Keratinocyte (primary cell): ENCODE results near the gene TTYH1. TPM values are rescaled to one million over a fixed set of nuclear protein-coding genes. Genes with fewer than 3 reads are reported as not detected.

Source experiments
- DNase-seq: peaks from one replicate; pipeline ENCODE4 v3.0.0-alpha.2; 2011; ENCODE audit warnings: low read depth, missing footprints, low spot score
- FAIRE-seq: peaks from 2 replicates; lab custom pipeline; 2011; peaks lifted over from hg19 to GRCh38; lab: Jason Lieb, UNC
- H2AFZ ChIP-seq: 2 replicates; pipeline ENCODE4 v1.6.0; 2012; ENCODE audit warnings: low read length, control low read depth, inconsistent platforms; ENCODE audit not compliant: control insufficient read depth
- H3K27ac ChIP-seq: 2 replicates; pipeline ENCODE4 v1.5.1; 2011; ENCODE audit warnings: low read length; ENCODE audit not compliant: control insufficient read depth, insufficient read depth
- H3K27me3 ChIP-seq: 3 replicates; pipeline ENCODE4 v1.6.0; 2011; ENCODE audit warnings: low read length; ENCODE audit not compliant: control insufficient read depth, insufficient read depth; ENCODE audit errors: extremely low read depth
- H3K36me3 ChIP-seq, 2 experiments: 2 replicates in 1 of 2; 3 replicates in 1 of 2; pipeline ENCODE4 v1.5.1; 2011; ENCODE audit warnings: low read length in 2 of 2, mild to moderate bottlenecking in 1 of 2; ENCODE audit not compliant: control insufficient read depth in 2 of 2, insufficient read depth in 2 of 2; ENCODE audit errors: extremely low read depth in 1 of 2
- H3K4me1 ChIP-seq: 3 replicates; pipeline ENCODE4 v1.5.1; 2011; ENCODE audit warnings: low read length; ENCODE audit not compliant: control insufficient read depth, insufficient read depth; ENCODE audit errors: extremely low read depth
- H3K4me2 ChIP-seq: 3 replicates; pipeline ENCODE4 v1.6.0; 2011; ENCODE audit warnings: low read depth, low read length; ENCODE audit not compliant: control insufficient read depth, insufficient read depth; ENCODE audit errors: extremely low read depth
- H3K4me3 ChIP-seq, 3 experiments: fragments of 200-600 bp in 1 of 3; sonication (generic) in 1 of 3; 2 replicates in 2 of 3; 3 replicates in 1 of 3; pipeline ENCODE4 v1.5.1; 2011 to 2016; ENCODE audit warnings: low read length in 3 of 3, mild to moderate bottlenecking in 3 of 3, control low read depth in 2 of 3, inconsistent platforms in 1 of 3, low read depth in 1 of 3, mixed read lengths in 1 of 3, mixed run types in 1 of 3, moderate library complexity in 1 of 3; ENCODE audit not compliant: control insufficient read depth in 2 of 3, insufficient read depth in 2 of 3; ENCODE audit errors: extremely low read depth in 1 of 3
- H3K79me2 ChIP-seq: 2 replicates; pipeline ENCODE4 v1.6.0; 2012; ENCODE audit warnings: low read length; ENCODE audit not compliant: control insufficient read depth, insufficient read depth
- H3K9ac ChIP-seq: 3 replicates; pipeline ENCODE4 v1.6.0; 2011; ENCODE audit warnings: low read length; ENCODE audit not compliant: control insufficient read depth, insufficient read depth; ENCODE audit errors: extremely low read depth
- H3K9me1 ChIP-seq: 3 replicates; pipeline ENCODE4 v1.6.0; 2011; ENCODE audit warnings: low read length; ENCODE audit not compliant: control insufficient read depth, insufficient read depth; ENCODE audit errors: extremely low read depth
- H3K9me3 ChIP-seq: 2 replicates; pipeline ENCODE4 v1.5.1; 2012; ENCODE audit warnings: low read depth, low read length; ENCODE audit not compliant: control insufficient read depth
- H4K20me1 ChIP-seq: 3 replicates; pipeline ENCODE4 v1.6.0; 2011; ENCODE audit warnings: low read length; ENCODE audit not compliant: control insufficient read depth, insufficient read depth; ENCODE audit errors: extremely low read depth
- CTCF ChIP-seq, 3 experiments: IDR thresholded peaks in 1 of 3; conservative IDR thresholded peaks in 1 of 3; optimal IDR thresholded peaks in 1 of 3; 2 replicates in 2 of 3; 3 replicates in 1 of 3; pipeline versions ENCODE3 to v1.5.1; 2011; ENCODE audit warnings: low read length in 3 of 3, mild to moderate bottlenecking in 3 of 3, moderate library complexity in 2 of 3, control low read depth in 1 of 3, inconsistent platforms in 1 of 3; ENCODE audit not compliant: insufficient read depth in 2 of 3; ENCODE audit errors: extremely low read depth in 1 of 3
- EZH2 ChIP-seq: IDR thresholded peaks from one replicate; pipeline ENCODE4 v1.6.1; 2012; ENCODE audit warnings: inconsistent platforms, mild to moderate bottlenecking, low read length, moderate library complexity
- dilution Hi-C: fragments of 300-500 bp; cut with MboI; formaldehyde crosslinking; loops from one replicate; pipeline ENCODE4 v1.7.0; 2020; ENCODE audit warnings: low sequenced_read_pairs; ENCODE audit not compliant: extremely low pct_ligation_motif_present
- polyA plus RNA-seq, 5 experiments: library from polyadenylated mRNA; depleted of rRNA in 3 of 5; stranded (reverse) in 3 of 5; stranded (forward) in 1 of 5; unstranded in 1 of 5; fragments of >200 nt; gene quantifications; 1 replicate in 1 of 5; 2 replicates in 3 of 5; 3 replicates in 1 of 5; pipeline versions ENCODE4 v1.2.1 to v1.2.3, GENCODE V29; 2011 to 2012; ENCODE audit warnings: missing spikeins in 2 of 5, low read depth in 1 of 5, low replicate concordance in 1 of 5

Gene TTYH1
- polyA plus RNA-seq, 1 donor (not counting 4 experiments of a cell fraction or from before 2014, with no cell fraction given), result 0.13 TPM

- no peaks in the 10 kb centered on the region for H4K20me1 ChIP-seq
- FAIRE-seq, result no peak
Measured at GRCh38 chr19:54439174-54439851, 24.0 kb downstream of the TTYH1 start.

GRCh38 chr19:54440641-54441040 is 25.4 kb downstream of the TTYH1 start:
- Histone ChIP-seq H3K4me3 (no peak overlapping the region), H2AFZ (no peak overlapping the region), H3K27ac (no peak overlapping the region), H3K36me3 (peaks cover 5 to 10% of the 10 kb centered on the region in 2 experiments), H3K27me3 (no peaks in the 10 kb centered on the region), H3K9ac (no peak overlapping the region), H3K79me2 (peaks cover under 1% of the 10 kb centered on the region), H3K9me3 (no peaks in the 10 kb centered on the region), H3K4me2 (no peak overlapping the region), H3K9me1 (no peaks in the 10 kb centered on the region), H3K4me1 (no peaks in the 10 kb centered on the region), H4K20me1 (peaks cover under 1% of the 10 kb centered on the region)
- DNase-seq (no peak), FAIRE-seq (no peak)
- dilution Hi-C loops, result no loop called here
- TF ChIP-seq CTCF (optimal IDR thresholded peaks at IDR 0.05 in 1 of 3, IDR thresholded peaks at IDR 0.05 in 1 of 3, conservative IDR thresholded peaks at IDR 0.05 in 1 of 3; ENCODE audit: extremely low read depth in 1 of 3, insufficient read depth in 2 of 3, low read length in 3 of 3) (no peak), EZH2 (no peak)

More at GRCh38 chr19:54439174-54439851, 24.0 kb downstream of the TTYH1 start:
- Histone ChIP-seq H3K9me1 (no peaks in the 10 kb centered on the region), H3K79me2 (no peaks in the 10 kb centered on the region), H3K27me3 (no peaks in the 10 kb centered on the region), H2AFZ (no peak overlapping the region), H3K4me1 (no peaks in the 10 kb centered on the region), H3K4me3 (no peak overlapping the region), H3K36me3 (peaks cover 0 to 5% of the 10 kb centered on the region in 2 experiments), H3K9ac (no peak overlapping the region), H3K4me2 (no peak overlapping the region), H3K27ac (no peak overlapping the region), H3K9me3 (no peaks in the 10 kb centered on the region)
- dilution Hi-C loops, result no loop called here
- DNase-seq, result no peak
- TF ChIP-seq CTCF (optimal IDR thresholded peaks at IDR 0.05 in 1 of 3, IDR thresholded peaks at IDR 0.05 in 1 of 3, conservative IDR thresholded peaks at IDR 0.05 in 1 of 3; ENCODE audit: extremely low read depth in 1 of 3, insufficient read depth in 2 of 3, low read length in 3 of 3) (peak; percentile 67 to 87 (median 72)), EZH2 (no peak)
